Right cardiac atrium (tissue), 5 donors: ENCODE data around the gene CD63. TPM values are rescaled to one million over a fixed set of nuclear protein-coding genes. Genes with fewer than 3 reads are reported as not detected.
A peak's percentile ranks its signal among the peaks of the same experiment; 100 is the strongest.

ENCODE experiments used
- ATAC-seq, 2 donors: fragments of 200-7000 bp; cut with Tn5 transposase; one replicate each; pipeline versions ENCODE4 v1.8.0 to v1.9.1; 2020; ENCODE audit warnings: moderate library complexity in 2 of 2, mild to moderate bottlenecking in 1 of 2
- DNase-seq, 3 donors: peaks; one replicate each; pipeline ENCODE4 v3.0.0-alpha.2; 2020
- H3K27ac ChIP-seq: one replicate; pipeline ENCODE4 v1.5.1; 2013; ENCODE audit warnings: mild to moderate bottlenecking, low read length, control low read depth, moderate library complexity
- H3K27me3 ChIP-seq: one replicate; pipeline ENCODE4 v1.6.1; 2013; ENCODE audit not compliant: control insufficient read depth, insufficient read depth
- H3K4me1 ChIP-seq: one replicate; pipeline ENCODE4 v1.6.1; 2013; ENCODE audit warnings: low read length; ENCODE audit not compliant: control insufficient read depth, insufficient read depth
- H3K4me3 ChIP-seq: one replicate; pipeline ENCODE4 v1.5.1; 2013; ENCODE audit warnings: low read length, control low read depth
- H3K9me3 ChIP-seq: one replicate; pipeline ENCODE4 v1.6.1; 2013; ENCODE audit warnings: low read length; ENCODE audit not compliant: control insufficient read depth
- WGBS: extraction: QIAGEN DNeasy Blood & Tissue Kit; methylation state at CpG from one replicate; pipeline ENCODE4 v1.1.7; 2013; 5-methylcytosine and 5-hydroxymethylcytosine counted together
- intact Hi-C, 4 donors: fragments of 100-400 bp; cut with DNase I; formaldehyde crosslinking; loops; one replicate each; pipeline versions ENCODE4 v1.11.0 to v1.14.0; 2022 to 2023
- polyA plus RNA-seq: library from polyadenylated mRNA; stranded (reverse); fragments of 200-250 nt; gene quantifications from one replicate; pipeline ENCODE4 v1.2.3, GENCODE V29; 2013
- total RNA-seq, 4 donors: library from RNA; stranded (reverse); fragmentation: NEBNext Ultra II Directional; extraction: Animal tissue kit (Norgen Biotek cat#: 25700); gene quantifications; one replicate each; pipeline ENCODE4 v1.2.1, GENCODE V29; 2021
- donor health status: healthy with polysubstance abuse.
- donor health status: DM: no; HTN: yes; CAD: no.
- donor health status: DM: no; HTN: no; CAD: no.
- donor health status: DM: no; HTN: yes; CAD: no; lungs with severe emphysema.
- donor health status: DM: yes; HTN: yes; CAD: no.

The CD63 gene
- total and polyA plus RNA-seq, 5 donors: 1,076 to 1,430 (median 1,301) TPM

- peaks cover 2% of the 10 kb centered on the region for H3K4me1 ChIP-seq
- H3K9me3 ChIP-seq: no peaks in the 10 kb centered on the region
- DNase-seq (no peak), ATAC-seq (no peak)
- peak overlapping the region; percentile 12 for H3K4me3 ChIP-seq
- WGBS: 89% methylated on average over 7 of the region's 7 CpGs
- no peak overlapping the region for H3K27ac ChIP-seq
- intact Hi-C loops: loop anchor here in 2 of 4 donors (5.0 kb wide), 2 partner anchors 34 to 39 kb away; partner anchors contain the start of genes BLOC1S1 (in 1 of the 2) and RDH5 (in 1 of the 2)
- no peaks in the 10 kb centered on the region for H3K27me3 ChIP-seq
Measured at GRCh38 chr12:55683676-55684075, 45.1 kb downstream of the CD63 start.

- peaks cover 2% of the 10 kb centered on the region for H3K4me1 ChIP-seq
- DNase-seq: no peak
- H3K27ac ChIP-seq: peak overlapping the region; percentile 82
- peak; percentile 0 to 2 for ATAC-seq
- H3K9me3 ChIP-seq: no peaks in the 10 kb centered on the region
- peak overlapping the region; percentile 66 for H3K4me3 ChIP-seq
- 72% methylated on average over 13 of the region's 13 CpGs for WGBS
- no peaks in the 10 kb centered on the region for H3K27me3 ChIP-seq
- intact Hi-C loops: loop anchor here in 2 of 4 donors (5.0 kb wide), 2 partner anchors 35 to 40 kb away; partner anchors contain the start of genes BLOC1S1 (in 1 of the 2) and RDH5 (in 1 of the 2)
Measured at GRCh38 chr12:55682087-55682796, 46.6 kb downstream of the CD63 start.

GRCh38 chr12:55681142-55682077 lies 47.4 kb downstream of the CD63 start:
- Histone ChIP-seq H3K4me1 (peaks cover 2% of the 10 kb centered on the region), H3K4me3 (peak overlapping the region; percentile 66), H3K27ac (peak overlapping the region; percentile 82), H3K27me3 (no peaks in the 10 kb centered on the region), H3K9me3 (no peaks in the 10 kb centered on the region)
- WGBS: 12% methylated on average over 17 of the region's 17 CpGs
- intact Hi-C loops: loop anchor here in 2 of 4 donors (5.0 kb wide), 2 partner anchors 36 to 41 kb away; partner anchors contain the start of genes BLOC1S1 (in 1 of the 2) and RDH5 (in 1 of the 2)
- DNase-seq (peak; percentile 62 to 89 (median 81)), ATAC-seq (peak; percentile 73 to 75)

- H3K4me3 ChIP-seq: no peak overlapping the region
- intact Hi-C loops: loop anchor here in 2 of 4 donors (5.0 kb wide), 2 partner anchors 38 to 43 kb away; partner anchors contain the start of genes BLOC1S1 (in 1 of the 2) and RDH5 (in 1 of the 2)
- 87% methylated on average over 5 of the region's 5 CpGs for WGBS
- H3K27me3 ChIP-seq: no peaks in the 10 kb centered on the region
- H3K27ac ChIP-seq: no peak overlapping the region
- DNase-seq (no peak), ATAC-seq (no peak)
- H3K9me3 ChIP-seq: no peaks in the 10 kb centered on the region
- peaks cover 2% of the 10 kb centered on the region for H3K4me1 ChIP-seq
Measured at GRCh38 chr12:55679691-55680090, 49.1 kb downstream of the CD63 start.

GRCh38 chr12:55676707-55677106 lies 52.1 kb downstream of the CD63 start:
- intact Hi-C loops: no loop called here
- Histone ChIP-seq H3K27ac (no peak overlapping the region), H3K4me3 (no peak overlapping the region), H3K27me3 (no peaks in the 10 kb centered on the region), H3K9me3 (no peaks in the 10 kb centered on the region), H3K4me1 (peaks cover 1% of the 10 kb centered on the region)
- ATAC-seq (no peak), DNase-seq (no peak)
- 62% methylated on average over 6 of the region's 6 CpGs for WGBS

GRCh38 chr12:55675666-55676065 lies 53.1 kb downstream of the CD63 start:
- Histone ChIP-seq H3K4me1 (no peaks in the 10 kb centered on the region), H3K27me3 (no peaks in the 10 kb centered on the region), H3K9me3 (no peaks in the 10 kb centered on the region), H3K4me3 (no peak overlapping the region), H3K27ac (no peak overlapping the region)
- DNase-seq: no peak
- peak in 1 of 2 donors; percentile 10 for ATAC-seq
- 79% methylated on average over 8 of the region's 8 CpGs for WGBS
- intact Hi-C loops: no loop called here

Other genes with a start within 250 kb of the CD63 start
- not detected for gene OR6C68, start 236.6 kb downstream of the CD63 start, total RNA-seq
- not detected for gene OR6C68, start 236.6 kb downstream of the CD63 start, polyA plus RNA-seq
- not detected for gene OR6C4, start 179.4 kb downstream of the CD63 start, total RNA-seq
- not detected for gene OR6C4, start 179.4 kb downstream of the CD63 start, polyA plus RNA-seq
- gene OR2AP1, start 156.5 kb downstream of the CD63 start, total RNA-seq: not detected
- gene OR2AP1, start 156.5 kb downstream of the CD63 start, polyA plus RNA-seq: not detected
- 1 to 10 TPM; 1.3 to 2.9 (median 1.4) TPM for gene OR10P1, start 92.1 kb downstream of the CD63 start, total RNA-seq
- gene OR10P1, start 92.1 kb downstream of the CD63 start, polyA plus RNA-seq: 1.6 TPM
- gene ITGA7, start 21.1 kb downstream of the CD63 start, total RNA-seq: 100 to 1,000 TPM; 465 to 674 (median 604) TPM
- 288 TPM for gene ITGA7, start 21.1 kb downstream of the CD63 start, polyA plus RNA-seq
- 100 to 1,000 TPM; 134 to 149 (median 139) TPM for gene BLOC1S1, start 13.0 kb downstream of the CD63 start, total RNA-seq
- 205 TPM for gene BLOC1S1, start 13.0 kb downstream of the CD63 start, polyA plus RNA-seq
- 10 to 100 TPM; 15.9 to 27.7 (median 23.3) TPM for gene RDH5, start 8.6 kb downstream of the CD63 start, total RNA-seq
- 24.1 TPM for gene RDH5, start 8.6 kb downstream of the CD63 start, polyA plus RNA-seq
- 10 to 100 TPM; 16.2 to 17.5 (median 16.7) TPM for gene GDF11, start 14.1 kb upstream of the CD63 start, total RNA-seq
- gene GDF11, start 14.1 kb upstream of the CD63 start, polyA plus RNA-seq: 11.5 TPM
- gene SARNP, start 88.7 kb upstream of the CD63 start, total RNA-seq: 10 to 100 TPM; 50.3 to 55.7 (median 52.7) TPM
- gene SARNP, start 88.7 kb upstream of the CD63 start, polyA plus RNA-seq: 113 TPM
- 10 to 100 TPM; 13.8 to 23.2 (median 17.6) TPM for gene ORMDL2, start 89.0 kb upstream of the CD63 start, total RNA-seq
- gene ORMDL2, start 89.0 kb upstream of the CD63 start, polyA plus RNA-seq: 23.8 TPM
- 10 to 100 TPM; 19.0 to 24.1 (median 22.4) TPM for gene DNAJC14, start 100.6 kb upstream of the CD63 start, total RNA-seq
- gene DNAJC14, start 100.6 kb upstream of the CD63 start, polyA plus RNA-seq: 15.5 TPM
- 10 to 100 TPM in 1 of 4 donors, 1 to 10 TPM in 3; 3.1 to 21.2 (median 5.6) TPM for gene MMP19, start 113.9 kb upstream of the CD63 start, total RNA-seq
- 6.9 TPM for gene MMP19, start 113.9 kb upstream of the CD63 start, polyA plus RNA-seq
- gene PYM1, start 198.9 kb upstream of the CD63 start, total RNA-seq: 10 to 100 TPM; 15.4 to 19.0 (median 16.9) TPM
- 25.7 TPM for gene PYM1, start 198.9 kb upstream of the CD63 start, polyA plus RNA-seq
- gene DGKA, start 202.2 kb upstream of the CD63 start, total RNA-seq: 10 to 100 TPM; 11.3 to 25.9 (median 20.3) TPM
- 20.3 TPM for gene DGKA, start 202.2 kb upstream of the CD63 start, polyA plus RNA-seq
- 1 to 10 TPM in 3 of 4 donors, under 1 TPM in 1; 0.86 to 2.2 (median 1.2) TPM for gene PMEL, start 237.0 kb upstream of the CD63 start, total RNA-seq
- 0.45 TPM for gene PMEL, start 237.0 kb upstream of the CD63 start, polyA plus RNA-seq
- gene CDK2, start 237.8 kb upstream of the CD63 start, total RNA-seq: 10 to 100 TPM; 12.7 to 17.2 (median 13.6) TPM
- 8.1 TPM for gene CDK2, start 237.8 kb upstream of the CD63 start, polyA plus RNA-seq
- gene RAB5B, start 245.1 kb upstream of the CD63 start, total RNA-seq: 100 to 1,000 TPM; 111 to 132 (median 119) TPM
- 86.4 TPM for gene RAB5B, start 245.1 kb upstream of the CD63 start, polyA plus RNA-seq